Ectodermal cell (in vitro differentiated cells): ENCODE data around the gene AGAP9.

Source experiments
- H3K27ac ChIP-seq: 2 replicates; pipeline ENCODE4 v1.7.0; 2013; ENCODE audit warnings: mild to moderate bottlenecking, low read depth, low read length; ENCODE audit not compliant: insufficient read depth, poor library complexity, severe bottlenecking
- H3K27me3 ChIP-seq: 2 replicates; pipeline ENCODE4 v1.7.0; 2013; ENCODE audit warnings: mild to moderate bottlenecking, low read length; ENCODE audit not compliant: insufficient read depth, control insufficient read depth, poor library complexity, severe bottlenecking
- H3K36me3 ChIP-seq: one replicate; pipeline ENCODE4 v1.7.0; 2013; ENCODE audit warnings: low read length; ENCODE audit not compliant: control insufficient read depth, insufficient read depth
- H3K4me1 ChIP-seq: one replicate; pipeline ENCODE4 v1.7.0; 2013; ENCODE audit warnings: low read length; ENCODE audit not compliant: control insufficient read depth, insufficient read depth
- H3K4me3 ChIP-seq: 2 replicates; pipeline ENCODE4 v1.7.0; 2013; ENCODE audit warnings: low read depth, low read length, control low read depth; ENCODE audit not compliant: insufficient read depth
- H3K9me3 ChIP-seq: 2 replicates; pipeline ENCODE4 v1.7.0; 2013; ENCODE audit warnings: mild to moderate bottlenecking, low read length, moderate library complexity; ENCODE audit not compliant: control insufficient read depth
- WGBS, 2 experiments: methylation state at CpG; one replicate each; pipeline ENCODE4 v1.1.7; 2013; ENCODE audit warnings: missing lambda C conversion rate in 2 of 2; 5-methylcytosine and 5-hydroxymethylcytosine counted together

AGAP9 gene

DNA sequence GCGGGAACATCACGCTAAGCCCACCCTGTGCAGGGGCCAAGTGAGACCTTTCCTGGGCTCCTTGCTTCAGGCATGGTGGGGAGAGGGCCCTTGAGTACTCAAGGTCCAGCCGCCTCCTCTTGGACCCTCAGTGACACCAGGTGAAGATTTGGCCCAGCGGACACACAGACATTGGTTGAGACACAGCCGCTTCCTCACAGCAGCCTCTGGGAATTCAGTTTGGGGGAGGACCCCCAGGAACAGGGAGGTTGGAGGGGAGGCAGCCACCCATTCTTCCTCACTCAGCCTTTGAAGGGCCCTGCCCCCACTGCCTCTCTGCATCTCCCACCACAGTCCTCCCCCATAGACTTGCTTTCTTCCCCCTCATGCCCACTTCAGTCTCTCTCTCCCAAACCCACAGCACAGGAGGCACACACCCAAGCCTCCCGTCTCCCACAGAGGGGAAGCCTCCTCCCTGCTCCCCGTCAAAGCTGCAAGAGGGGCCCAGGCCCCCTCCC lies 71.4 kb downstream of the AGAP9 start:
- Histone ChIP-seq H3K27me3 (no peaks in the 10 kb centered on the region), H3K4me3 (no peak overlapping the region), H3K9me3 (no peaks in the 10 kb centered on the region), H3K36me3 (no peaks in the 10 kb centered on the region), H3K4me1 (peaks cover 4% of the 10 kb centered on the region), H3K27ac (no peak overlapping the region)
- 89 to 93% methylated on average over 7 of the region's 7 CpGs for WGBS, 2 experiments
